Measurements from ENCODE around the gene GOLGA3.
"Not testable (repeated sequence)": the region's sequence is repeated elsewhere in the genome, so short reads cannot be mapped to it uniquely, and the experiment has no call there.

GOLGA3 gene

GRCh38 chr12:132776816-132777568, 51.7 kb downstream of the GOLGA3 start:
- DNase-seq (ENCODE audit: low read depth, low spot score) = no peak

GRCh38 chr12:132776230-132776625, 52.4 kb downstream of the GOLGA3 start:
- DNase-seq (ENCODE audit: low read depth, low spot score) = not testable (repeated sequence)

GRCh38 chr12:132775502-132776229, 53.0 kb downstream of the GOLGA3 start:
- no peak for DNase-seq (ENCODE audit: low read depth, low spot score)

- DNase-seq (ENCODE audit: low read depth, low spot score) = no peak
Measured at GRCh38 chr12:132774646-132775275, 53.9 kb downstream of the GOLGA3 start.

- DNase-seq (ENCODE audit: low read depth, low spot score) = no peak
Measured at GRCh38 chr12:132774159-132774558, 54.5 kb downstream of the GOLGA3 start.

- no peak for DNase-seq (ENCODE audit: low read depth, low spot score)
Measured at GRCh38 chr12:132773077-132773955, 55.4 kb downstream of the GOLGA3 start.

- DNase-seq (ENCODE audit: low read depth, low spot score) = no peak
Measured at GRCh38 chr12:132772606-132773005, 56.1 kb downstream of the GOLGA3 start.

GRCh38 chr12:132771126-132771838, 57.4 kb downstream of the GOLGA3 start:
- no peak for DNase-seq (ENCODE audit: low read depth, low spot score)

- DNase-seq (ENCODE audit: low read depth, low spot score) = no peak
Measured at GRCh38 chr12:132766380-132767085, 62.1 kb downstream of the GOLGA3 start.

- no peak for DNase-seq (ENCODE audit: low read depth, low spot score)
Measured at GRCh38 chr12:132765361-132765760, 63.3 kb downstream of the GOLGA3 start.

- DNase-seq (ENCODE audit: low read depth, low spot score) = no peak
Measured at GRCh38 chr12:132764231-132764630, 64.4 kb downstream of the GOLGA3 start.

GRCh38 chr12:132761921-132762583, 66.6 kb downstream of the GOLGA3 start:
- peak; percentile 68 for DNase-seq (ENCODE audit: low read depth, low spot score)

GRCh38 chr12:132761032-132761920, 67.4 kb downstream of the GOLGA3 start, which contains the start of gene ANKLE2:
TSS of gene ANKLE2 (minus strand) at chr12:132761832. CDS start at chr12:132761798, 34 bp downstream.
- DNase-seq (ENCODE audit: low read depth, low spot score) = peak; percentile 47

- DNase-seq (ENCODE audit: low read depth, low spot score) = no peak
Measured at GRCh38 chr12:132759359-132759758, 69.3 kb downstream of the GOLGA3 start.

GRCh38 chr12:132758825-132759224, 69.8 kb downstream of the GOLGA3 start:
- not testable (repeated sequence) for DNase-seq (ENCODE audit: low read depth, low spot score)

- DNase-seq (ENCODE audit: low read depth, low spot score) = no peak
Measured at GRCh38 chr12:132754160-132754932, 74.3 kb downstream of the GOLGA3 start.

GRCh38 chr12:132753670-132754069, 75.0 kb downstream of the GOLGA3 start:
- not testable (repeated sequence) for DNase-seq (ENCODE audit: low read depth, low spot score)

GRCh38 chr12:132748319-132748718, 80.3 kb downstream of the GOLGA3 start:
- no peak for DNase-seq (ENCODE audit: low read depth, low spot score)
